IPS-15b (cell line): Measurements from ENCODE around the gene ETS1.

Experiments used
- H3K27me3 ChIP-seq: one replicate; pipeline ENCODE4 v1.6.1; 2013; ENCODE audit warnings: low read length; ENCODE audit not compliant: control insufficient read depth, insufficient read depth
- H3K36me3 ChIP-seq: one replicate; pipeline ENCODE4 v1.6.1; 2013; ENCODE audit warnings: low read length; ENCODE audit not compliant: control insufficient read depth, insufficient read depth
- H3K4me1 ChIP-seq: one replicate; pipeline ENCODE4 v1.6.1; 2013; ENCODE audit warnings: mild to moderate bottlenecking, low read length; ENCODE audit not compliant: control insufficient read depth, insufficient read depth
- H3K4me3 ChIP-seq: one replicate; pipeline ENCODE4 v1.5.1; 2013; ENCODE audit warnings: low read depth, low read length
- H3K9ac ChIP-seq: one replicate; pipeline ENCODE4 v1.6.1; 2013; ENCODE audit warnings: low read depth, mild to moderate bottlenecking, low read length
- H3K9me3 ChIP-seq: one replicate; pipeline ENCODE4 v1.6.1; 2013; ENCODE audit warnings: mild to moderate bottlenecking, low read length; ENCODE audit not compliant: control insufficient read depth, insufficient read depth

ETS1 gene

DNA sequence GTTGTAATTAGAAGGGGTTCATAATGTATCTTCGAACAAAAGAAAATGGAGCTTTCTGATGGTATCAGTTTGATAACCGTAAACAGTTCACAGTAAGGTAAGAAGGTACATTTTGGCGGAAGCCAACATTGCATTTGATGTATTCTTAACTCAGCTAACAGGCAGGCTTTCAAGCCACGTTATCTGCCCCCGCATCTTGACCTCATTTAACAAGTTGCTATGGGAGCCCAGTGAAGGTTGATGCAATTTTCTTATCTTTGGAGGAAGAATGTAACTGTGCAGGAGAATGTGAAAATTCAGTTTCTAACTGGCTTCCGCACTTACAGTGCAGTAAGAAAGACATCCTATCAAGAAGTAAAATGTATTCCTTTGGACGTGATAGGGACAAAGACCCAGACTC lies 110.6 kb downstream of the ETS1 start:
- Histone ChIP-seq H3K9ac (no peak overlapping the region), H3K27me3 (no peaks in the 10 kb centered on the region), H3K36me3 (peaks cover 5% of the 10 kb centered on the region), H3K4me1 (no peaks in the 10 kb centered on the region), H3K9me3 (no peaks in the 10 kb centered on the region), H3K4me3 (no peak overlapping the region)

DNA sequence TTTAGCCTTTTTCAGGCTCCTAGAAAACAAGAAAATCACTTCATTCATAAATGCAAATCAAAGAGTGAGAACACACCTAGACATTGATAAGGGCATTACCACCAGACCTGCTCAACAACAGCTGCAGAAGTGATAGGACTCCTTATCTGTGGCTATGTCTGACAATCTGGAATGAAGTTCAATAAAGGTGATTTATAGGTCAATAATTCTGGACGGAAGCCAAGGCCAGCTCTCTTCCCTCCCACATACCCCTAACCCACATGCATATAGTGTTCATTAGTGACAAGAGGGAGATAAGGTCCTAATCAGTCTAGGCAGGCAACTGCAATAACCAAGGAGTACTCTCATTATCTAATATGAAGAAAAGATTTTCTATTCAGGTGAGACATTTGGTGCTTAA lies 111.3 kb downstream of the ETS1 start:
- Histone ChIP-seq H3K9me3 (no peaks in the 10 kb centered on the region), H3K4me3 (no peak overlapping the region), H3K9ac (no peak overlapping the region), H3K36me3 (peaks cover 5% of the 10 kb centered on the region), H3K27me3 (no peaks in the 10 kb centered on the region), H3K4me1 (no peaks in the 10 kb centered on the region)

DNA sequence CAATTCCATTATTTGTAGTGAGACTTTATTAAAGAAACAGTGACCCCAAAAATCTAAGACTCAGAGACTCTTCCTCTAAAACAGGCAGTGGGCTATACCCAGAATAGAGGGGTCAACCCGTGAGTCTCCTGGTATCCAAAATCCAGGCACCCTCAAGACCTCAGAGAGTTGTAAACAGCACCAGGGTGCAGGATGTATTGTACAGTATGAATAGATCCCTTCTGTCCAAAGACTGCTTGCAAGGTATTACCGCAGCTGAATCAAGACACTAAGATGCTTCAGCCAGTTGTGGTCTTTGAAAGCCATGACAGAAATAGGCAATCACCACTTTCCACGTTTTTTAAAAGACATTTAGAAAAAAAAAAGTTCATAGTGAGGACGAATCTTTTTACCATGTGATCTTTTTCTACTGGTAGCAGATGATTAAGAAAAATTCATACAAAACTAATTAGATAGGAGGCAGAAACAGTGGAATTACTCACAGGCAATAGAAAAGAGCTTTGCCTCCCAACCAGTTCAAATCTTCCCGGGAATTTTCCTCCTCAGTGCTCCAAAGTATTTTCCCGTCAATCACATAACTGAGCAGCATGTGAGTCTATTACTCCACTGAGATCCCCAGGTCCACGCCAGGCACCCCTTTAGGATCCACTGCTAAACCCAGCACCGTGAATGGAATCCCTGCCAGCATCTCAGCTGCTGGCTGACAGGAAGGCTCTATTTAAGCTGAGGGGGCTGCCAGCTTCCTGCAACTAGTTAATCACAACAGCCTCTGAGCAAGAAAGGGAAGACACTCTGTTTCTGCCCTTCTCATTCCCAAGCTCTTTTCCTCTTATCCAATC lies 113.1 kb downstream of the ETS1 start:
- Histone ChIP-seq H3K9ac (no peak overlapping the region), H3K36me3 (no peaks in the 10 kb centered on the region), H3K27me3 (no peaks in the 10 kb centered on the region), H3K4me3 (no peak overlapping the region), H3K4me1 (no peaks in the 10 kb centered on the region), H3K9me3 (no peaks in the 10 kb centered on the region)

DNA sequence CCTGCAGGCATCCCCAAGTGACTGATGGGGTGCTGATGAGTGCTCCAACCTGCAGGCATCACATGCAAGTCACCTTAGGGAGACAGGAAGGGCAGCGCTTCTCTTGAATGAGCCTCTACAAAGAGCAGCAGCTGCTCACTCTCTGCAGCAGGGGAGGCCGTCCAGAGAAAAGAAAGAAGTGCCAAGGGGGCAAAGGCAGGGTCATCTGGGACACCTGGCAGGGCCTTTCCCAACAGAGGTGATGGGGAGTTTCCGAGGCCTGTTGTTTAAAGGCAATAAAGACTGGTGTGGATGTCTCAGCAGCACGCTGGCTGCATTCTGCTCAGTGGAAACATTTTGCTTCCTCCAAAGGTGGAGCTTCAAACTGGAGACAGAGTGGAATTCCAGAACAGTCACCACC lies 113.7 kb downstream of the ETS1 start:
- no peaks in the 10 kb centered on the region for H3K36me3 ChIP-seq
- H3K9me3 ChIP-seq = no peaks in the 10 kb centered on the region
- no peaks in the 10 kb centered on the region for H3K27me3 ChIP-seq
- no peak overlapping the region for H3K4me3 ChIP-seq
- no peak overlapping the region for H3K9ac ChIP-seq
- no peaks in the 10 kb centered on the region for H3K4me1 ChIP-seq

DNA sequence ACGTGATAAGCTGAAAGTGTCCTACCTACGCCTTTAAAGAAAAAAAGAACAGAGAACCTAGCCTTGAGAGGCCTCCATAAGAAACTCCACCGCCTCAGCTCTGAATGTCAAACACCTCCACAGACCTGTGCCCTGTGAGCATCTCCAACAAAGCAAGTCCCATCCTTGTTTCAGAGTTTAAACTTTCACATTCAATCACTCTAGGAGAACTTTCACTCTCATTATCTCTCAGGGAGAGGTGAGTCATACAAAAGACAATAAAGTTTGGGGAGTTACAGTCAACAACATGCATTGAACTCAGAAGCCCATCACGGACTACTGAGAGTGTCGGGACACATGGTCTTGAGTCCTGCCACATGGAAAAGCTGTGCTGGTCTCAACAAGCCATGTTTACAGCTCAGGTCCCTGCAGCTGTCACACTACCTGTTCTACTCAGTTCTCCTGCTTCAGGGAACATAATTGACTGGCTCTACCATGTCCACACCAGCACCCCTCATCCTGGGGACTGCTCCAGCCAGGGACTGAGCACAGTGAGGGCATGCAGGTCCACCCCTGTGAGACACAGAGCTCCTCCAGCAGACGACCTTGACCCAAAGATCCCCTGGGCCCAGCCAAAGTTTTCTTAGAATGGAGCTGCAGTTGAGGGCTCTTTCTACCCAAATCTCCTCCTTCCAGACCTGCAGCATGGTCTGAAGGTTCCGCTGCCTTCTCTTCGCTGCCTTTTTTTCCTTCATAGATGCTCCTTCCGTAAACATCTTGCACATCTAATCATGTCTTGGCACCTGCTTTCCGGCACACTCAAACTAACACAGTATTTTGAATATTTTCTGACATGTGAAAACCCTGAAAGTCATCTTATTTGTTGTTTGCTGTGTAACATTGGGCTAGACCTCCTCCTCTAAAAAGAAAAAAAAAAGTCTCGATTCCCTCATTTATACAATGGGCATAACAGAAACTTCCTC lies 114.9 kb downstream of the ETS1 start:
- Histone ChIP-seq H3K9ac (no peak overlapping the region), H3K36me3 (no peaks in the 10 kb centered on the region), H3K4me1 (no peaks in the 10 kb centered on the region), H3K9me3 (no peaks in the 10 kb centered on the region), H3K27me3 (no peaks in the 10 kb centered on the region), H3K4me3 (no peak overlapping the region)

GRCh38 chr11:128471138-128471661 lies 116.2 kb downstream of the ETS1 start:
- Histone ChIP-seq H3K36me3 (no peaks in the 10 kb centered on the region), H3K27me3 (no peaks in the 10 kb centered on the region), H3K4me1 (no peaks in the 10 kb centered on the region), H3K4me3 (no peak overlapping the region), H3K9me3 (no peaks in the 10 kb centered on the region), H3K9ac (no peak overlapping the region)

DNA sequence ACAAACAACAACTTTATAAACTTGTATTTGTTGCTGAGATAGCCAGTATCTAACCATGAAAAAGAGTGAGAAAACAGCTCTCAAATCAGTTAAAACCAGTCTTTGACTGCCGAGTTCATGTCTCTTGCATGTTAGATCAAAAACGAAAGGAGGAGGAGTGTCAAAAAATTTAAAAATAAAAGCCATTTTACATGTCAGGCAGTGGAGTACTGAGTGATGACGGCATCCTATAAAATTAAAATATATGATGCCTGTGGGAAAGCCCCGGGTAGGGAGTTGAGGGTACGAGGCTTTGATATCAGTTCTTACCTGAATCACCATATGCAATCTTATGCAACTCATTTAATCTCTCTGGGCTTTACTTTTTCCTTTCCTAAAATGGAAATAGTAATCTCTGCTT lies 117.3 kb downstream of the ETS1 start:
- H3K9me3 ChIP-seq = no peaks in the 10 kb centered on the region
- H3K27me3 ChIP-seq = no peaks in the 10 kb centered on the region
- no peak overlapping the region for H3K9ac ChIP-seq
- H3K4me1 ChIP-seq = no peaks in the 10 kb centered on the region
- no peak overlapping the region for H3K4me3 ChIP-seq
- no peaks in the 10 kb centered on the region for H3K36me3 ChIP-seq

- Histone ChIP-seq H3K4me3 (no peak overlapping the region), H3K36me3 (no peaks in the 10 kb centered on the region), H3K4me1 (no peaks in the 10 kb centered on the region), H3K9me3 (no peaks in the 10 kb centered on the region), H3K27me3 (no peaks in the 10 kb centered on the region), H3K9ac (no peak overlapping the region)
Observed at GRCh38 chr11:128469220-128469619, 118.1 kb downstream of the ETS1 start.

DNA sequence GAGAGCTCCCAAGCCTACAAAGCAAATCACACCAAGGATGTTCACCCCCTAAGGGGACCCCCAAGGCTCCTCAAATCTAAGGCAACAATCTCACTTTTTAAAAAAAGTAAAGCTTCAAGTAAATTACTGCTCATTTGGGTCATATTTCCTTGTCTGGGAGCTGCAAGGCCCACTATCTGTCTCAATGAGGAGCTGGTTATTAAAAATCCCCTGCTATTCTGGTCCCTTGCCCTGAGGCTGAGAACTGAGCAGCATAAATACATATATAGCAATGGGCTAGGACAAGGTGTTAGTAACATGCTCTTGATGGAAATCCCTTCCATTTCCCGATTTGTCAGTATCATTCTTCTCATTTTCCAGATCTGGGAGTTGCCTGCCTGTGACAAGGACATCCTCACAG lies 119.2 kb downstream of the ETS1 start:
- no peaks in the 10 kb centered on the region for H3K4me1 ChIP-seq
- H3K27me3 ChIP-seq = no peaks in the 10 kb centered on the region
- H3K36me3 ChIP-seq = no peaks in the 10 kb centered on the region
- no peaks in the 10 kb centered on the region for H3K9me3 ChIP-seq
- no peak overlapping the region for H3K4me3 ChIP-seq
- no peak overlapping the region for H3K9ac ChIP-seq

DNA sequence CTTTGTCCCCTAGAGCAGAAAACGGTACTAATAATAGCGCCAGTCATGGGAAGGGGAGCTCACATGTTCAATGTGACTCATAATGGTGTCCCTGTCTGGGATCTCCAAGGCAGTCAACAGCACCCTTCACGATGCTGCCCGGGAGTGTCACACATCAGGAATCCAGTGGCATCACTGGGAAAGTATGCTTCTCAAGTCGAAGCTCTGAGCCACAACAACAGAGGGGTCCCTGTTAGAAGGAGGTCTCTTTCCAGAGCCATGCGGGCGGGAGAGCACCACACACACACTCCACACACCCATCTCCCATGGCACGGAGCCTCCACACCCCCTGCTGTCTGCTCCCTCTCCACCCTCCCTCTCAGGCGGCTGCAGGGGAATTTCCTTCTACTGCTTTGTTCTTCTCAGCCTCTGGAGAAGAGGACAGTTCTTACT lies 119.7 kb downstream of the ETS1 start:
- H3K27me3 ChIP-seq = no peaks in the 10 kb centered on the region
- no peaks in the 10 kb centered on the region for H3K9me3 ChIP-seq
- H3K4me1 ChIP-seq = no peaks in the 10 kb centered on the region
- no peaks in the 10 kb centered on the region for H3K36me3 ChIP-seq
- no peak overlapping the region for H3K4me3 ChIP-seq
- no peak overlapping the region for H3K9ac ChIP-seq

DNA sequence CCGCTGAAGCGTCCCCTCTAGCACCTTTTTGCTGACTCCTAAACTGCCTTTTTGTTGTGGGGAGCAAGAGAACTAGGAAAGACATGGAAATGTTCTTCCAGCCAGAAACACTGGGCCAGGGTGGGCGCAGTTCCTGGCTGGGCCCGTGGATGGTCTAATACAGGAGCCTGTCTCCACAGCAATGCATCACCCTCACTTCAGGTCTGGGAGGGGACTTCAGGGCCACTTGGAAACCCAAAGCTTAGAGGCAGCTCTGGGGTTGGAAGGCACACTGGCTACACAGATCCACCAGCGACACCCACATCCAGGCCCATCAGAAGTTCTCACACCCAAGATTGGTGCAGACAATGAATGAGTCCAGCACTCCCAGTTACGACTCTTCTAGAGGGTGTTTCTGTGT lies 120.3 kb downstream of the ETS1 start:
- Histone ChIP-seq H3K27me3 (no peaks in the 10 kb centered on the region), H3K9me3 (no peaks in the 10 kb centered on the region), H3K4me1 (no peaks in the 10 kb centered on the region), H3K36me3 (no peaks in the 10 kb centered on the region), H3K9ac (no peak overlapping the region), H3K4me3 (no peak overlapping the region)
